Endothelial cell of umbilical vein (primary cell): ENCODE data around the gene STX16. TPM values are rescaled to one million over a fixed set of nuclear protein-coding genes. Genes with fewer than 3 reads are reported as not detected.
A peak's percentile ranks its signal among the peaks of the same experiment; 100 is the strongest.

Source experiments
- BruUV-seq: library from RNA; stranded (reverse); fragments of 400-500 nt; replicated peaks from 2 replicates; lab custom pipeline; 2021; lab: Mats Ljungman, UMichigan
- CTCF ChIA-PET: fragments of 300-600, 350-600 bp; sonication (Branson Sonifier 250); formaldehyde crosslinking; loops from one replicate; lab custom pipeline; 2021; ENCODE audit warnings: antibody characterized with exemption, inconsistent platforms; lab: Charles Lee
- POLR2A ChIA-PET: fragments of 300-600, 350-600 bp; sonication (Branson Sonifier 250); formaldehyde crosslinking; loops from one replicate; lab custom pipeline; 2021; ENCODE audit warnings: antibody characterized with exemption, inconsistent platforms; lab: Charles Lee
- DNase-seq: peaks from one replicate; pipeline ENCODE4 v3.0.0-alpha.2; 2011; ENCODE audit warnings: low read depth, low spot score
- FAIRE-seq: peaks from 2 replicates; lab custom pipeline; 2011; peaks lifted over from hg19 to GRCh38; lab: Jason Lieb, UNC
- H2AFZ ChIP-seq: 2 replicates; pipeline ENCODE4 v1.6.0; 2012; ENCODE audit warnings: low read depth, low read length, control low read depth, inconsistent platforms
- H3K27ac ChIP-seq: 2 replicates; pipeline ENCODE4 v1.5.1; 2011; ENCODE audit warnings: low read depth, mild to moderate bottlenecking, control low read depth, low read length, moderate library complexity; ENCODE audit not compliant: insufficient read depth
- H3K27me3 ChIP-seq, 2 experiments: 2 replicates each; pipeline versions ENCODE4 v1.6.0 to v1.6.1; 2011; ENCODE audit warnings: low read length in 2 of 2, mixed read lengths in 1 of 2; ENCODE audit not compliant: control insufficient read depth in 2 of 2, insufficient read depth in 2 of 2
- H3K36me3 ChIP-seq, 2 experiments: 2 replicates in 1 of 2; 3 replicates in 1 of 2; pipeline ENCODE4 v1.5.1; 2011; ENCODE audit warnings: low read length in 2 of 2, mild to moderate bottlenecking in 1 of 2, moderate library complexity in 1 of 2; ENCODE audit not compliant: control insufficient read depth in 2 of 2, insufficient read depth in 2 of 2; ENCODE audit errors: extremely low read depth in 1 of 2
- H3K4me1 ChIP-seq: 3 replicates; pipeline ENCODE4 v1.5.1; 2011; ENCODE audit warnings: mild to moderate bottlenecking, low read length; ENCODE audit not compliant: control insufficient read depth, insufficient read depth; ENCODE audit errors: extremely low read depth
- H3K4me2 ChIP-seq: 2 replicates; pipeline ENCODE4 v1.6.1; 2011; ENCODE audit warnings: low read length, control low read depth, mixed read lengths; ENCODE audit not compliant: insufficient read depth
- H3K4me3 ChIP-seq, 3 experiments: fragments of 200-600 bp in 1 of 3; sonication (generic), shearing (Covaris generic) in 1 of 3; replicated peaks in 1 of 3; 2 replicates each; pipeline ENCODE4 v1.5.1; 2011 to 2016; ENCODE audit warnings: control low read depth in 3 of 3, low read length in 3 of 3, mild to moderate bottlenecking in 2 of 3, inconsistent platforms in 1 of 3, low read depth in 1 of 3, moderate library complexity in 1 of 3; ENCODE audit not compliant: insufficient read depth in 1 of 3
- H3K79me2 ChIP-seq: 2 replicates; pipeline ENCODE4 v1.6.0; 2012; ENCODE audit warnings: low read length, inconsistent platforms; ENCODE audit not compliant: control insufficient read depth, insufficient read depth
- H3K9ac ChIP-seq: replicated peaks from 2 replicates; pipeline ENCODE3; 2011; ENCODE audit warnings: low read length, control low read depth; ENCODE audit not compliant: insufficient read depth; ENCODE audit errors: extremely low read depth
- H3K9me1 ChIP-seq: replicated peaks from 3 replicates; pipeline ENCODE4 v1.6.0; 2011; ENCODE audit warnings: mild to moderate bottlenecking, low read length; ENCODE audit not compliant: control insufficient read depth, insufficient read depth; ENCODE audit errors: extremely low read depth
- H3K9me3 ChIP-seq: replicated peaks from 2 replicates; pipeline ENCODE4 v1.5.1; 2012; ENCODE audit warnings: low read length, inconsistent platforms; ENCODE audit not compliant: control insufficient read depth, insufficient read depth
- H4K20me1 ChIP-seq: replicated peaks from 2 replicates; pipeline ENCODE3; 2011; ENCODE audit warnings: mild to moderate bottlenecking, low read length; ENCODE audit not compliant: control insufficient read depth, insufficient read depth; ENCODE audit errors: extremely low read depth
- CTCF ChIP-seq, 2 donors: IDR thresholded peaks; 1 replicate in 1 of 2; 2 replicates in 1 of 2; pipeline ENCODE4 v1.5.1; 2011; ENCODE audit warnings: low read length in 2 of 2, mild to moderate bottlenecking in 2 of 2, moderate library complexity in 2 of 2, control low read depth in 1 of 2, inconsistent platforms in 1 of 2, low read depth in 1 of 2; ENCODE audit not compliant: insufficient read depth in 1 of 2; ENCODE audit errors: extremely low read depth in 1 of 2
- EZH2 ChIP-seq: IDR thresholded peaks from 2 replicates; pipeline ENCODE4 v1.6.1; 2012; ENCODE audit warnings: borderline replicate concordance, low read depth, mild to moderate bottlenecking, moderate library complexity, low read length, inconsistent platforms; ENCODE audit not compliant: severe bottlenecking
- FOS ChIP-seq: IDR thresholded peaks from 2 replicates; pipeline ENCODE4 v1.6.1; 2011; ENCODE audit warnings: mild to moderate bottlenecking, low read length, moderate library complexity, borderline replicate concordance; ENCODE audit not compliant: insufficient read depth
- GATA2 ChIP-seq: IDR thresholded peaks from 2 replicates; pipeline ENCODE4 v1.7.0; 2011; ENCODE audit warnings: low read depth, mild to moderate bottlenecking, moderate library complexity, mixed read lengths, low read length; ENCODE audit not compliant: insufficient read length, insufficient read depth
- JUN ChIP-seq: IDR thresholded peaks from 2 replicates; pipeline ENCODE4 v1.6.1; 2011; ENCODE audit warnings: borderline replicate concordance, low read depth; ENCODE audit not compliant: insufficient read length, insufficient read depth
- MYC ChIP-seq: IDR thresholded peaks from one replicate; pipeline ENCODE4 v1.6.1; 2011; ENCODE audit warnings: mild to moderate bottlenecking, low read depth, low read length
- POLR2A ChIP-seq: IDR thresholded peaks from 2 replicates; pipeline ENCODE4 v1.6.1; 2012; ENCODE audit warnings: low read depth, mild to moderate bottlenecking, control low read depth, low read length
- POLR2AphosphoS5 ChIP-seq: IDR thresholded peaks from 2 replicates; pipeline ENCODE4 v1.6.1; 2012; ENCODE audit warnings: low read depth, mild to moderate bottlenecking, control low read depth, low read length, moderate library complexity; ENCODE audit not compliant: insufficient read depth
- dilution Hi-C: fragments of 300-500 bp; cut with MboI; formaldehyde crosslinking; loops from one replicate; pipeline ENCODE4 v1.15.0; 2019; ENCODE audit warnings: low sequenced_read_pairs; ENCODE audit not compliant: extremely low pct_ligation_motif_present
- intact Hi-C: fragments of 100-400 bp; cut with micrococcal nuclease; formaldehyde crosslinking; loops from one replicate; pipeline ENCODE4 v1.10.0; 2022
- polyA plus RNA-seq, 4 experiments: library from polyadenylated mRNA; depleted of rRNA in 3 of 4; stranded (reverse) in 3 of 4; unstranded in 1 of 4; fragments of >200 nt; gene quantifications; 2 replicates each; pipeline versions ENCODE4 v1.2.1 to v1.2.3, GENCODE V29; 2011 to 2012; ENCODE audit warnings: missing spikeins in 1 of 4
- total RNA-seq: library from RNA; stranded (reverse); gene quantifications from 2 replicates; pipeline ENCODE4 v1.2.3, GENCODE V29; 2021
- TF ChIP-seq, protein P1 (sequence below): IDR thresholded peaks from 2 replicates; pipeline ENCODE4 v1.6.1; 2011; ENCODE audit not compliant: insufficient read depth, insufficient read length

The STX16 gene
- total and polyA plus RNA-seq, 2 donors (not counting 3 experiments of a cell fraction or from before 2014, with no cell fraction given) = 43.1 to 63.5 TPM

DNA sequence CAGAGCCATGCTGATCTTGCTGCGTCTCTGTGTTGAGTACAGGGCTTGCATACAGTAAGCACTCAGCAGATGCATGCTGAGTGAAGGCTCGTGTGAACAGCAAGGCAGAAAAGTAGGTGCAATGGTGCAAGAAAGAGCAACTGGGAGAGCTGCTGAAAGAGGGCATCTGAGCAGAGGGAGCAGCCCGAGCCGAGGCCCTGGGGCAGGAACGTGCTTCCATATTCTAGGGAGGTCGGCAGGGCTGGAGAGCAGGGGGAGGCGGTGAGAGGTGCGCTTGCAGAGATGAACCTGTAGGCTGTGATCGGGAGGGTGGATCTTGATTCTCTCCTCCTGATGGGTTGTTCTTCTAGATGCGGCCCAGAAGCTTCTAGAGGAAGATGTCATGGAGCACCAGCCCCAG is 26.4 kb upstream of the STX16 start:
- TF ChIP-seq GATA2 (no peak), CTCF (IDR thresholded peaks at IDR 0.05; ENCODE audit: extremely low read depth in 1 of 2, insufficient read depth in 1 of 2, low read depth in 1 of 2, low read length in 2 of 2) (no peak), JUN (no peak), MYC (no peak), EZH2 (no peak), FOS (no peak), POLR2A (no peak), POLR2AphosphoS5 (no peak)
- TF ChIP-seq, protein P1, sequence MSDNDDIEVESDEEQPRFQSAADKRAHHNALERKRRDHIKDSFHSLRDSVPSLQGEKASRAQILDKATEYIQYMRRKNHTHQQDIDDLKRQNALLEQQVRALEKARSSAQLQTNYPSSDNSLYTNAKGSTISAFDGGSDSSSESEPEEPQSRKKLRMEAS = no peak
- FAIRE-seq = no peak
- no peaks in the 10 kb centered on the region for H3K27me3 ChIP-seq
- no TSS peak for BruUV-seq
- no peak overlapping the region for H3K4me3 ChIP-seq
- H3K79me2 ChIP-seq = no peaks in the 10 kb centered on the region
- peak overlapping the region; percentile 76 for H3K27ac ChIP-seq
- CTCF ChIA-PET = interaction anchor here (0.8 to 2.8 kb wide), 7 partner anchors 10 to 143 kb away, joined by 3 to 10 read pairs (median 4); partner anchors contain the start of gene STX16
- H3K4me1 ChIP-seq = peaks cover 36% of the 10 kb centered on the region
- DNase-seq = no peak
- H3K4me2 ChIP-seq = no peak overlapping the region
- no peaks in the 10 kb centered on the region for H3K9me1 ChIP-seq
- intact Hi-C loops (loop anchor here (1.0 kb wide), 1 partner anchor 21 kb away; no protein-coding TSS in a partner anchor), dilution Hi-C loops (loop anchor here (25.0 kb wide), 1 partner anchor 213 kb away; no protein-coding TSS in a partner anchor)
- no peak overlapping the region for H3K9ac ChIP-seq
- H4K20me1 ChIP-seq = no peaks in the 10 kb centered on the region
- no peaks in the 10 kb centered on the region for H3K9me3 ChIP-seq
- POLR2A ChIA-PET = no interaction called here
- H3K36me3 ChIP-seq = no peaks in the 10 kb centered on the region
- H2AFZ ChIP-seq = no peak overlapping the region
